Cardiac muscle cell (in vitro differentiated cells and primary cell): ENCODE results near the gene CT47C1. TPM values are rescaled to one million over a fixed set of nuclear protein-coding genes. Genes with fewer than 3 reads are reported as not detected.

Source experiments
- DNase-seq, 2 donors: peaks; one replicate each; pipeline versions ENCODE4 v3.0.0 to v3.0.0-alpha.2; 2010 to 2017; ENCODE audit warnings: low read depth in 1 of 2, low spot score in 1 of 2
- H3K27ac ChIP-seq: fragments of 200-600 bp; sonication (generic); 2 replicates; pipeline ENCODE4 v1.5.1; 2016
- H3K27me3 ChIP-seq: fragments of 200-600 bp; sonication (generic); 2 replicates; pipeline ENCODE4 v1.6.0; 2016; ENCODE audit warnings: control low read depth
- H3K36me3 ChIP-seq: fragments of 200-600 bp; sonication (generic); 2 replicates; pipeline ENCODE4 v1.5.1; 2016; ENCODE audit warnings: control low read depth
- H3K4me1 ChIP-seq: fragments of 200-600 bp; sonication (generic); 2 replicates; pipeline ENCODE4 v1.8.1; 2017; ENCODE audit warnings: low read depth, mild to moderate bottlenecking, mixed run types
- H3K4me3 ChIP-seq: fragments of 200-600 bp; sonication (generic); 2 replicates; pipeline ENCODE4 v1.5.1; 2016; ENCODE audit warnings: mild to moderate bottlenecking
- H3K9me3 ChIP-seq: fragments of 200-600 bp; sonication (generic); 2 replicates; pipeline ENCODE4 v1.5.1; 2017; ENCODE audit warnings: low read depth, mild to moderate bottlenecking, control low read depth
- polyA plus RNA-seq: library from polyadenylated mRNA; unstranded; fragments of >200 nt; fragmentation: Nextera tagmentation; extraction: Ambion mirVana; gene quantifications from 2 replicates; pipeline ENCODE4 v1.2.1, GENCODE V29; 2016
- total RNA-seq: library from RNA; depleted of rRNA; stranded (reverse); fragments of >200 nt; gene quantifications from 2 replicates; pipeline ENCODE4 v1.2.3, GENCODE V29; 2016
- TF ChIP-seq, protein P1 (sequence below): IDR thresholded peaks from 2 replicates; pipeline ENCODE4 v1.5.1; 2012; ENCODE audit warnings: low read depth, mild to moderate bottlenecking, low read length

The CT47C1 gene
- total and polyA plus RNA-seq, 2 experiments from 2014 or later: not detected

GRCh38 chrX:119036107-119037029, 36.4 kb upstream of the CT47C1 start:
- TF ChIP-seq, protein P1, sequence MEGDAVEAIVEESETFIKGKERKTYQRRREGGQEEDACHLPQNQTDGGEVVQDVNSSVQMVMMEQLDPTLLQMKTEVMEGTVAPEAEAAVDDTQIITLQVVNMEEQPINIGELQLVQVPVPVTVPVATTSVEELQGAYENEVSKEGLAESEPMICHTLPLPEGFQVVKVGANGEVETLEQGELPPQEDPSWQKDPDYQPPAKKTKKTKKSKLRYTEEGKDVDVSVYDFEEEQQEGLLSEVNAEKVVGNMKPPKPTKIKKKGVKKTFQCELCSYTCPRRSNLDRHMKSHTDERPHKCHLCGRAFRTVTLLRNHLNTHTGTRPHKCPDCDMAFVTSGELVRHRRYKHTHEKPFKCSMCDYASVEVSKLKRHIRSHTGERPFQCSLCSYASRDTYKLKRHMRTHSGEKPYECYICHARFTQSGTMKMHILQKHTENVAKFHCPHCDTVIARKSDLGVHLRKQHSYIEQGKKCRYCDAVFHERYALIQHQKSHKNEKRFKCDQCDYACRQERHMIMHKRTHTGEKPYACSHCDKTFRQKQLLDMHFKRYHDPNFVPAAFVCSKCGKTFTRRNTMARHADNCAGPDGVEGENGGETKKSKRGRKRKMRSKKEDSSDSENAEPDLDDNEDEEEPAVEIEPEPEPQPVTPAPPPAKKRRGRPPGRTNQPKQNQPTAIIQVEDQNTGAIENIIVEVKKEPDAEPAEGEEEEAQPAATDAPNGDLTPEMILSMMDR: no peak
- Histone ChIP-seq H3K36me3 (no peaks in the 10 kb centered on the region), H3K9me3 (no peaks in the 10 kb centered on the region), H3K27me3 (no peaks in the 10 kb centered on the region), H3K4me1 (no peaks in the 10 kb centered on the region), H3K4me3 (no peak overlapping the region), H3K27ac (no peak overlapping the region)
- no peak for DNase-seq

GRCh38 chrX:119040432-119040831, 32.4 kb upstream of the CT47C1 start:
- DNase-seq: no peak
- TF ChIP-seq, protein P1: no peak
- Histone ChIP-seq H3K27ac (no peak overlapping the region), H3K4me1 (no peaks in the 10 kb centered on the region), H3K9me3 (no peaks in the 10 kb centered on the region), H3K27me3 (no peaks in the 10 kb centered on the region), H3K36me3 (no peaks in the 10 kb centered on the region), H3K4me3 (no peak overlapping the region)

GRCh38 chrX:119041175-119041574, 31.6 kb upstream of the CT47C1 start:
- H3K4me1 ChIP-seq: no peaks in the 10 kb centered on the region
- H3K36me3 ChIP-seq: no peaks in the 10 kb centered on the region
- DNase-seq: peak; percentile 1 to 85
- no peaks in the 10 kb centered on the region for H3K9me3 ChIP-seq
- no peaks in the 10 kb centered on the region for H3K27me3 ChIP-seq
- TF ChIP-seq, protein P1: no peak
- no peak overlapping the region for H3K4me3 ChIP-seq
- no peak overlapping the region for H3K27ac ChIP-seq

- Histone ChIP-seq H3K4me3 (no peak overlapping the region), H3K36me3 (no peaks in the 10 kb centered on the region), H3K4me1 (no peaks in the 10 kb centered on the region), H3K27ac (no peak overlapping the region), H3K9me3 (no peaks in the 10 kb centered on the region), H3K27me3 (no peaks in the 10 kb centered on the region)
- DNase-seq: no peak
- TF ChIP-seq, protein P1: no peak
Measured at GRCh38 chrX:119042040-119042439, 30.8 kb upstream of the CT47C1 start.

DNA sequence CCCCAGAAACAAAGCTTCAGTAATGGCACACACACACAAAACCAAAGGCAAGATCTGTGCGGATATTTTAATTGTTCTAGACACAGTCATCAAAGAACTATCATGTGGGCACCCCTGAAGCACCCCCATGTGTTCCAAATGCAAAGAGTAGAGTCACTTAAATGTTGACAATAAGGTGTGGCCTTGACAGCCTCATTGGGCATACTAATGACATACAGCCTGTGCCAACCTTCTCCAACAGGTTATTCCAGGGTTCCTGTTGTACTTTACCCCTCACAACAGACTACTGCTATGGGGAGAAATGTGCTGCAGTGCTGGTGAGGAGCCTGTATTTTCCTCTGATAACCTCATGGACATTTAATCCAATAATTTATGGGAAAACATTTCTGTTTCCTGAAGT, 29.8 kb upstream of the CT47C1 start:
- no peak for DNase-seq
- H3K4me3 ChIP-seq: no peak overlapping the region
- H3K27ac ChIP-seq: no peak overlapping the region
- no peaks in the 10 kb centered on the region for H3K4me1 ChIP-seq
- no peaks in the 10 kb centered on the region for H3K9me3 ChIP-seq
- TF ChIP-seq, protein P1: no peak
- no peaks in the 10 kb centered on the region for H3K36me3 ChIP-seq
- no peaks in the 10 kb centered on the region for H3K27me3 ChIP-seq
